Neural cell (in vitro differentiated cells): ENCODE measurements around the gene CABLES1. TPM values are rescaled to one million over a fixed set of nuclear protein-coding genes. Genes with fewer than 3 reads are reported as not detected.

Source experiments
- H2AFZ ChIP-seq: fragments of 200-600, 300-800 bp; sonication (generic), shearing (Covaris generic); 2 replicates; pipeline ENCODE4 v1.6.0; 2014; ENCODE audit warnings: low read depth, mild to moderate bottlenecking, antibody characterized with exemption, low read length, moderate library complexity
- H3F3A ChIP-seq: fragments of 200-600 bp; shearing (Covaris generic); 2 replicates; pipeline ENCODE4 v1.6.1; 2016; ENCODE audit warnings: mild to moderate bottlenecking, moderate library complexity, mixed read lengths, antibody characterized with exemption, low read length; ENCODE audit not compliant: insufficient read depth, poor library complexity, severe bottlenecking
- H3K27ac ChIP-seq: fragments of 200-600, 300-800 bp; sonication (generic), shearing (Covaris generic); 2 replicates; pipeline ENCODE4 v1.5.1; 2014; ENCODE audit warnings: mild to moderate bottlenecking, low read length, moderate library complexity
- H3K27me3 ChIP-seq: fragments of 300-800, 200-600 bp; sonication (generic), shearing (Covaris generic); 2 replicates; pipeline ENCODE4 v1.6.0; 2014; ENCODE audit warnings: mild to moderate bottlenecking, low read depth, low read length, moderate library complexity; ENCODE audit not compliant: insufficient read depth
- H3K36me3 ChIP-seq: fragments of 300-800, 200-600 bp; sonication (generic), shearing (Covaris generic); 2 replicates; pipeline ENCODE4 v1.5.1; 2014; ENCODE audit warnings: mild to moderate bottlenecking, antibody characterized with exemption, low read length, moderate library complexity; ENCODE audit not compliant: insufficient read depth
- H3K4me2 ChIP-seq: fragments of 300-800, 200-600 bp; sonication (generic), shearing (Covaris generic); 2 replicates; pipeline ENCODE4 v1.6.0; 2014; ENCODE audit warnings: mild to moderate bottlenecking, low read length
- H3K4me3 ChIP-seq: fragments of 300-800, 200-600 bp; sonication (generic), shearing (Covaris generic); 2 replicates; pipeline ENCODE4 v1.5.1; 2014; ENCODE audit warnings: mild to moderate bottlenecking, low read length, moderate library complexity
- H3K79me2 ChIP-seq: fragments of 200-600 bp; shearing (Covaris generic); replicated peaks from 2 replicates; pipeline ENCODE4 v1.6.0; 2014; ENCODE audit warnings: mild to moderate bottlenecking, low read length, moderate library complexity; ENCODE audit not compliant: insufficient read depth
- H3K9ac ChIP-seq: fragments of 300-800, 200-600 bp; sonication (generic), shearing (Covaris generic); 2 replicates; pipeline ENCODE4 v1.6.1; 2016; ENCODE audit warnings: mild to moderate bottlenecking, low read length, mixed read lengths
- H3K9me2 ChIP-seq: fragments of 200-600 bp; shearing (Covaris generic); 2 replicates; pipeline ENCODE4 v1.6.1; 2016; ENCODE audit warnings: mild to moderate bottlenecking, low read length, mixed read lengths; ENCODE audit not compliant: insufficient read depth
- H3K9me3 ChIP-seq: fragments of 200-600, 300-800 bp; sonication (generic), shearing (Covaris generic); 2 replicates; pipeline ENCODE4 v1.6.1; 2016; ENCODE audit warnings: mild to moderate bottlenecking, mixed run types, low read length, moderate library complexity, mixed read lengths
- H4K20me1 ChIP-seq: fragments of 200-600 bp; shearing (Covaris generic); 2 replicates; pipeline ENCODE4 v1.6.1; 2016; ENCODE audit warnings: mild to moderate bottlenecking, mixed run types; ENCODE audit not compliant: insufficient read depth
- CTCF ChIP-seq: fragments of 450-650 bp; IDR thresholded peaks from 2 replicates; pipeline ENCODE4 v1.5.1; 2014; ENCODE audit warnings: antibody characterized with exemption, mild to moderate bottlenecking, moderate library complexity; ENCODE audit not compliant: poor library complexity, severe bottlenecking
- EP300 ChIP-seq: fragments of 450-650 bp; conservative IDR thresholded peaks from 2 replicates; pipeline ENCODE4 v1.6.1; 2014; ENCODE audit warnings: antibody characterized with exemption, mild to moderate bottlenecking, moderate library complexity; ENCODE audit not compliant: poor library complexity, severe bottlenecking
- EZH2 ChIP-seq: fragments of 200-600, 300-800 bp; shearing (Covaris generic), sonication (generic); IDR thresholded peaks from 2 replicates; pipeline ENCODE4 v1.6.1; 2014; ENCODE audit warnings: antibody characterized with exemption, low read length, borderline replicate concordance, mild to moderate bottlenecking; ENCODE audit not compliant: insufficient read depth, poor library complexity, severe bottlenecking
- MXI1 ChIP-seq: fragments of 450-650 bp; conservative IDR thresholded peaks from 2 replicates; pipeline ENCODE4 v1.6.1; 2014; ENCODE audit warnings: antibody characterized with exemption, mild to moderate bottlenecking; ENCODE audit not compliant: poor library complexity, severe bottlenecking
- POLR2AphosphoS5 ChIP-seq: IDR thresholded peaks from 2 replicates; pipeline ENCODE4 v1.6.1; 2012
- RAD21 ChIP-seq: fragments of 450-650 bp; conservative IDR thresholded peaks from 2 replicates; pipeline ENCODE4 v1.6.1; 2014; ENCODE audit warnings: antibody characterized with exemption, mild to moderate bottlenecking, moderate library complexity
- REST ChIP-seq: IDR thresholded peaks from 2 replicates; pipeline ENCODE4 v1.6.1; 2012; ENCODE audit warnings: borderline replicate concordance
- SMC3 ChIP-seq: fragments of 450-650 bp; conservative IDR thresholded peaks from 2 replicates; pipeline ENCODE4 v1.6.1; 2014; ENCODE audit warnings: antibody characterized with exemption, mild to moderate bottlenecking, moderate library complexity; ENCODE audit not compliant: poor library complexity
- TAF1 ChIP-seq: IDR thresholded peaks from 2 replicates; pipeline ENCODE4 v1.6.1; 2012; ENCODE audit warnings: low read depth
- polyA plus RNA-seq: library from polyadenylated mRNA; depleted of rRNA; stranded (reverse); fragments of >200 nt; gene quantifications from 2 replicates; pipeline ENCODE4 v1.2.3, GENCODE V29; 2014

The CABLES1 gene
- polyA plus RNA-seq, 1 donor from 2014 or later: 1.4 TPM

- Histone ChIP-seq H3K36me3 (no peaks in the 10 kb centered on the region), H3K9me3 (no peaks in the 10 kb centered on the region), H3K79me2 (no peaks in the 10 kb centered on the region), H3K9me2 (no peaks in the 10 kb centered on the region), H3K9ac (no peak overlapping the region), H4K20me1 (no peaks in the 10 kb centered on the region), H3K4me2 (no peak overlapping the region), H2AFZ (no peak overlapping the region), H3K27ac (no peak overlapping the region), H3K4me3 (no peak overlapping the region), H3F3A (no peaks in the 10 kb centered on the region), H3K27me3 (peaks cover 25% of the 10 kb centered on the region)
- TF ChIP-seq REST (no peak), CTCF (no peak), TAF1 (no peak), RAD21 (no peak), EZH2 (no peak), SMC3 (no peak), EP300 (no peak), POLR2AphosphoS5 (no peak), MXI1 (no peak)
These were observed 6.1 kb downstream of the CABLES1 start for GRCh38 chr18:23141104-23141999.

GRCh38 chr18:23142251-23142929 is 7.1 kb downstream of the CABLES1 start:
- no peaks in the 10 kb centered on the region for H3K79me2 ChIP-seq

More at GRCh38 chr18:23142251-23142929, 7.1 kb downstream of the CABLES1 start:
- no peak overlapping the region for H3K9ac ChIP-seq
- no peak overlapping the region for H2AFZ ChIP-seq
- no peaks in the 10 kb centered on the region for H3F3A ChIP-seq
- H3K9me3 ChIP-seq: no peaks in the 10 kb centered on the region
- TF ChIP-seq EP300 (no peak), MXI1 (no peak), SMC3 (no peak), REST (no peak), POLR2AphosphoS5 (no peak), EZH2 (no peak), TAF1 (no peak), CTCF (no peak), RAD21 (no peak)
- H3K9me2 ChIP-seq: no peaks in the 10 kb centered on the region
- H3K27ac ChIP-seq: no peak overlapping the region
- peaks cover 14% of the 10 kb centered on the region for H3K27me3 ChIP-seq
- no peaks in the 10 kb centered on the region for H3K36me3 ChIP-seq
- H4K20me1 ChIP-seq: no peaks in the 10 kb centered on the region
- H3K4me3 ChIP-seq: no peak overlapping the region
- H3K4me2 ChIP-seq: no peak overlapping the region
